GM19023 (cell line): ENCODE results near the gene ABCB6.
"Not testable (repeated sequence)": the region's sequence is repeated elsewhere in the genome, so short reads cannot be mapped to it uniquely, and the experiment has no call there.

Experiments
- ATAC-seq: cut with Tn5 transposase; IDR thresholded peaks from one replicate; pipeline ENCODE4 v1.9.1; 2021; ENCODE audit warnings: mild to moderate bottlenecking, moderate library complexity; ENCODE audit not compliant: unreplicated experiment

ABCB6 gene

DNA sequence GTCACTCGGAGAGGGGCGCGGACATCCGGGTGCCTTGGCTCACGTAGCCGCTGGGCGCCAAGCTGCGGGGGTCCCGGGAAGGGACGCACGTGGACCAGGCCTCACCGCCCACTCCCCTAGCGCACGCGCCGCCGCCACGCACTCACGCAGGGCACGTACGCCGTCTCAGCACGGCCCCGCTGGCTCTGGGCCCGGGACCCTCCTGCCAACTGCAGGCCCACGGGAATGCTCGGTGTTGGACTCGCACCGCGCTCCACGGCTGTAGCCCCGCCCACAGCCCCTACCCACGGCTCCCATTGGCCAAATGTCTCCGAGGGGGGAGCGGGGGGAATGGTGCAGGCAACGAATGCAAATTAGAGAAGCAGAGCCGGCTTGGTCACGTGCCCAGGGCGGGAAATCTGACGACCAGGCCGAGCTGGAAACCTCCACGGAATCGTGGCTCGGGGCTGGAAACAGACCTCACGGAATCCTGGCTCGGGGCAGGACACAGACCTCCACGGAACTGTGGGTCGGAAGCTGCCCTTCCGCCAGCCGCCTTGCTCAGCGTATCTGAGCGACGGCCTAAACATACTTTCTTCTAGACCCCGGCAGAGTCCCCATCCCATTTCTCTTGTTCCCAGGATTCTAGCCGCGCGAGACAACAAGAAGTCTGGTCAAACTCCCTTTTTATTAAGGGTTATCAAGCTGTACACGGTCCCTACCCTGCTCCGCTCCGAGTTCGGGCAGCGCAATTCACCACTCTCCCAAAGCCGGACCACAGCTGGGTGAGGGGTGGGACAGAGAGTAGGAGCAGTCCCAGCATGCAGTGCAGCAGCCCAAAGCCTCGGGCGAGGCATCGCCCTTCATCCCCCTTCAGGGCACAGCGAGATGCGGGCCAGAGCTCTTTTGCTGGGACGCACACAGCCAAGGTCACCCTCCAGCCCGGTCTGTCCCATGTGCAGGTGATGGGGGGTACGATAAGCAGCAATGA is at the start of gene ABCB6:
TSS of gene ABCB6 (minus strand) at position 227 of the 970 bp plus-strand sequence. CDS start 285 bp downstream, outside the sequence.
- ATAC-seq, result peak; percentile 78

DNA sequence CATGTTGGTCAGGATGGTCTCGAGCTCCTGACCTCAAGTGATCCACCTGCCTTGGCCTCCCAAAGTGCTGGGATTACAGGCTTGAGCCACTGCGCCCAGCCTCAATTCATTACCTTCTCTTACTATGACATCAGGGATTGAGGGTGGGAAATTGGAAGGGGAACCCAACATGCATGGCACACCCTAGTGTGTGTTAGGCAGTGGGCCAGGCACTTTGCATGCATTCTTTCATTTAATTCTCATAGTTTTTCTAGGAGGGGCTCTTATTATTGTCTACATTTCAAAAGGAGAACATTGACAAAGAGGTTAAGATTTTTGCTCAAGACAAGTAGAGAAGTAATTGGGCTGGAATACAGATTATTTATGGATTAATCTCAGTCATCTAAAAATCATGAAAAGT is 49.5 kb upstream of the ABCB6 start:
- no peak for ATAC-seq

DNA sequence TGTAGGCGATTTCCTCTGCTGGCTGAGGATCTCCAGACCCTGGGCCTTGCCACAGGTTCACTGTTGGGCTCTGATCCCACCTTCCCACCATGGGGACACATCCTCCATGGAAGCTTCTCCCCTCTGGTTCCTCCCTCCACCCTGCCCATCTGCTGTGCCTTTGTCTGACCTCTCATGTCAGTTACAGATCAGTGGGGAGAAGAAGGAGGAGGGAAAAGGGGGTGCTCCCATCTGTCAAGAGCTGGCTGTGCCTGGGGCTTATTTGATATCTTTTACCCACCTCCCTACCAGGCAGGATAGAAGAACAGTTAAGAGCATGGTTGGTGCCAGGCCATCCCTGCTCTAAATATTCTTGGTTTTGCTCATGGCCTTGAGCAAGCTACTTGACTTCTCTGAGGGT is 48.1 kb upstream of the ABCB6 start:
- no peak for ATAC-seq

DNA sequence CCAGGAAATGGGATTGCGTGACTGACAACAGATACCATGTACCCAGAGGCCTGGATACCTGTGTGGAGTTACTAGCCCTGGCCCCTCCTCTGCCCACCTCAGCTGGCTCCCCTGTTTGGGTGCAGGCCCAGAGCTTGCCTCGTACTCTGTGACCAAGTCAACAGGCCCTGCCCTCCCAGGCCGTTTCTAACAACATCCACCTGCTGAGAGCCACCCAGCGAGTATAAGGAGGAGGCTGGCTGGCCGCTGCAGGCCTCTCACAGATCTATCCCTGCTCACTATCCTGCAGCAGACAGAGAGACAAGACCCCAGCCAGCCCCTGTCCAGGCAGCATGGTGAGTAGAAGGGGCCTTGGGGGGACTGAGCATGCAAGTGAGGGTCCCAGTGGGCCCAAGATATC is 47.5 kb upstream of the ABCB6 start:
- no peak for ATAC-seq

DNA sequence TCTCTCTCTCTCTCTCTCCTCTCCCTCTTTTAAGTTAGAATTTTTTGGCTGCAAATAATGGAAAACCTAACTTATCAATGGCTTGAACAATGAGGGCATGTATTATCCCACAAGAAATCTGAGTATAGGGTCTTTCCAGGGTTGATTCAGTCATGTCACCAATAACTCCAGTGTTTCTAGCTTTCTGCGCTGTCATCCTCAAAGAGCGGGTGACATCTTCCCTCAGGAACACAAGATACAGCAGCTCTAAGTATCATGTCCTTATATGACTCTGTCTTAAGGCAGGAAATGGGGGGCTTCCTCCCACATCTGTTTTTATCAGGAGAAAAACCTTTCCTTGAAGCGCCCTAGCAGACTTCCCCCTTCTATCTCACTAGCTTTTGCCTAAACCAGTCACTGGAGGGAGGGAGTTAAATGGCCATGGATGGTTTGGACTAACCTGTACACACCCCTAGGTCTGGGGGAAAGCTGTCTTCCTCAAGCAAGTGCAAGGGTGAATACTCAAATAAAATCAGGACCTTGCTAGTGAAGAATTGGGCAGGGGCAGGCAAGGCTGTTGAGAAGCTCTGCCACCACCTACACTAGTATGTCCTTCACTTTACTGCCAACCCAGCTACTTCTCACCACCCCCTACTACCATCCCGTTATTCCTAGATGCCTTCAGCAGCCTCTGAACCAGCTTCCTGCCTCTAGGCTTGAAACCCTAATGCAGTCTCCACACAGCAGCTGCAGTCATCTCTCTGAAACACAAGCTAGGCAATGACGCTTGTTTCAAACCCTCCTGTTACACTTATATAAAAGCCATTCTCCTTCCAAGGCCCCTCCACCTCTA is 42.5 kb upstream of the ABCB6 start:
- ATAC-seq, result no peak

DNA sequence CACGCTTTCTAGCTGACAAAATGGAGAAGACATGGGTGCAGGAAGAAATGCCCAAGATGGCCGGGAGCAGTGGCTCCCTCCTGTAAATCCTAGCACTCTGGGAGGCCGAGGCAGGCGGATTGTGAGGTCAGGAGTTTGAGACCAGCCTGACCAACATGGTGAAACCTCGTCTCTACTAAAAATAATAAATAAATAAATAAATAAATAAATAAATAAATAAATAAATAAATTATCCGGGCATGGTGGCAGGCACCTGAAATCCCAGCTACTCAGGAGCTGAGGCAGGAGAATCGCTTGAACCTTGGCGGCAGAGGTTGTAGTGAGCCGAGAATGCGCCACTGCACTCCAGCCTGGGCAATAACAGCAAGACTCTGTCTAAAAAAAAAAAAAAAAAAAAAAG is 40.2 kb upstream of the ABCB6 start:
- not testable (repeated sequence) for ATAC-seq

DNA sequence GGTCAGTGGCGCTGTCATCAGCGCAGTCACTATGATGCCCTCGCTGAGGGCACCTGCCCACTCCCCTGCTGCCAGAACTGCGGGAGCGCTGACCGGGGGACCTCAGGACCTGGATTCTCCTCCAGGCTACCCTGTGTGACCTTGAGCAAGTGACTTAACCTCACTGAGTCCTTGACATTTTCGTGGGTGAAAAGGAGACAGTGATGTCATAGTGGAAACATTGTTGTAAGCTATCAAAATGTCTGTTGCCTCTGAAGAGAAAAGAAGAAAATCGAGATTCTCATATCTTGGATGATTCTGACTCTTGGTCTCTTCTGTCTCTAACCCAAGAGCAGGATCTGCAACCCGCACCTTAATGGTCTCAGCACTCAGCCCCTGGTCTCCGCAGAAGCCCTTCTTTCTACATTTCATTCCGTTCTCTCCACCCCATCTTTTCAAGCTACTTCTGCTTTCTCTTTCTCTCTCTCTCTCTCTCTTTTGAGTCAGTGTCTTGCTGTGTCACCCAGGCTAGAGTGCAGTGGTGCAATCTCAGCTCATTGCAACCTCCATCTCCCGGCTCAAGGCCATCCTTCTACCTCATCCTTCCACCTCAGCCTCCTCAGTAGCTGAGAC is 35.9 kb upstream of the ABCB6 start:
- peak; percentile 15 for ATAC-seq

DNA sequence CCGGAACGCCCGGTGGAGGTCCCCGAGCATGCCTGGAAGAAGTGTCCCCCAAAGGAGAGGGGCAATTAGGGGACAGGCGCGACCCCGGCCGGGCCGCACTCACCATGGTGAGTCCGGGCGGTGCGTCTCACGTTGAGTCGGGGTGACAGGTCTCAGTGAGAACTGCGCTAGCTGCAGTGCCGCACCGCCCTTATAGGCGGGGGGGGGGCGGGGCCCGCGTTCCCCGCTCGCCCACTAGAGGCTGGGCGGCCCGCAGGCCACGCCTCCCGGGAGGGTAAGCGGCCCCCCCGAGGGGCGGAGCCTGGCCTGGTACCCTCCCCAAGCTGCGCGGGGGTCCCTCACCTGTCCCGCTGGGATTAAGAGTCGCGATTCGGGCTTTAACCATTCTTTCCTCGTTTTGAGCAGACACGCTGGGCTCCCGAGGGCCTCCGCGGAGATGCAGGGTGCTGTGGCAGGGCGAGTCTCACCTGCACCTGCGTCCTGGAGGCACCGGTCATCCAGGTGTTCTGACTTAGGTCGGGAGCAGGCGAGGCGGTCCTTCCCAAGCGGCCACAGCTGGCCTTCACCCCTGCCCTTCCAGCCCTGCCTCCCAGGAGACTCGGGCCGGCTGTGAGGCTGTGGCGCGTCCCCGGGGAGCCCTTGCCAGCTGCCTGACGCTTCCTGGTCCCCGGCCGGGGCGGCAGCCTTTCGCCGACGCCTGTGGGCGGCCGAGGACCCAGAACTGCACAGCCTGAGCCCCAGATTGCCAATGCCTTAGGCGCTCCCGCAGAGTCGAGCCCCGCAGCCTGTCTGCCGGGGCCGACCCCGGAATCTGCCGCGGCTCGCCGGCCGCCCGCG is 35.2 kb upstream of the ABCB6 start, which contains the start of gene TUBA4A:
TSS of gene TUBA4A (minus strand) at position 166 of the 837 bp plus-strand sequence. CDS start at position 106, 60 bp downstream.
- peak; percentile 51 for ATAC-seq

DNA sequence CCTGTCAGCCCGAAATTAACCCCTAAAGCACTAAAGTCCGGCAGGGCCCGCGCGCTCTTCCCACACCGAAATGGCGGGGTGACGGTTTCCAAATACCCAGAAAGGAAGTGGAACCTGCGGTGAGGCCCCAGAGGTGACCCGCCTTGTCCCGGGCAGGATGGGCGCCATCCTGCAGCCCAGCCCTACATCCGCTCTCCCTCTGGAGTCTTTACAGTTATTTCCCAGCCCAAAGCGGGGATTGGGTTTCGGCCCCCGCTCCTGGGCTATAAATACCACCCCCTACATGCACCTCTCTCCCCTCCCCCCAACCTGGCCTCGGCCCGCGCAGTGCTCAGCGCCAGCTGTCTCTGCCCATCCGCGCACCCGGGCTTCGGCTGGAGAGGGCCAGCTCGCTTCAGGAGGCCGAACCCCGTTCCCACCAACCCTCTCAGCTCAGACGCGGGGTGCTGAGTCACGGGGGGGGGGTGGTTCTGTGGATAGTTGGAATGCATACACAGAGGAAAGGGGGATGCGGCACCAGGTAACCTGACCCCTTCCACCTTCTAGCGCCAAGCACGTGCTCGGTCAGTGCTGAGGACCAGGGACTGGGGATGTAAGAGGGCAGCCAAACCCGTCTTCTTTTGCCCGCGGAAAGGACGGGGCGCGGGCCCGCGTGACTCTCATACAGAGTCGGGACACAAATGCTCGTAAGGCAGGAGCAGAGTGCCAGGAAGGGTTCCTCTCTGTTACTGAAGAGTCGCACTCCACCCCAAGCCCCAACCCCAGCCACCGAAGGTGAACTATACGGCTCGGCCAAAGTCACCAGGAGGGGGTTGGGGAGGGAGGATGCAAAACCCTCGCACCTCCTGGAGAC is 34.4 kb upstream of the ABCB6 start, which contains the start of gene TUBA4B:
TSS of gene TUBA4B (plus strand) at position 344 of the 853 bp plus-strand sequence. CDS start at position 509, 165 bp downstream.
- peak; percentile 14 for ATAC-seq

DNA sequence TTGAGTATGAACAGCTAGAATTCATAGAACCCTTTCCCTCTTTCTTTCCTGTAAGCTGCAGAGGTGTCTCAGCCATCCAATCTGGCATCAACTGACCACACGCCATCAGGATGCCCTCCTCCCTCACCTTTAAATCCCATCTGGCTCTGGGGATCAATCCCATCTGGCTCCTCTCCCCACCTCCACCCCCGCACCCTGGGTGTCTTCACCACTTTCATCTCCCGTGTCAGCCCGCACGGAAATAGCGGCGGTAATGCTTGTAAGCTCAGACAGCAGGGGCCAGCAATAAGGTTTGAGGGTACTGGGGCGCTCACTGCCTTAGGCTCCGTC is 33.8 kb upstream of the ABCB6 start:
- ATAC-seq, result no peak

DNA sequence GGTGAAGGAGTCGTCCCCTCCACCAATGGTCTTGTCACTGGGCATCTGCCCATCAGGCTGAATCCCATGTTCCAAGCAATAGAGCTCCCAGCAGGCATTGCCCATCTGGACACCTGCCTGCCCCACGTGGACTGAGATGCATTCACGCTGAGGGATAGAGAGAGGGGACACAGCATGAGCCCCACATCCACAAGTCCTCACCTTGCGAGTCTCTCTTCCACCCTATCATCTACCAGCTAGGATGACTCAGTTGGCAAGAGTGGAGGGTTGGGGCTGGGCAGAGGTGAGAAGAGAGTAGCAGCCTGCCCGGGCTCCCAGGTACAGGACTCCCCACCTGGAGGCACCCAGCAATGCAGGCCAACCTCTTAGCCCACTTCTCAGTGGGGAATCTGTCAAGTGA is 33.3 kb upstream of the ABCB6 start:
- ATAC-seq, result no peak

DNA sequence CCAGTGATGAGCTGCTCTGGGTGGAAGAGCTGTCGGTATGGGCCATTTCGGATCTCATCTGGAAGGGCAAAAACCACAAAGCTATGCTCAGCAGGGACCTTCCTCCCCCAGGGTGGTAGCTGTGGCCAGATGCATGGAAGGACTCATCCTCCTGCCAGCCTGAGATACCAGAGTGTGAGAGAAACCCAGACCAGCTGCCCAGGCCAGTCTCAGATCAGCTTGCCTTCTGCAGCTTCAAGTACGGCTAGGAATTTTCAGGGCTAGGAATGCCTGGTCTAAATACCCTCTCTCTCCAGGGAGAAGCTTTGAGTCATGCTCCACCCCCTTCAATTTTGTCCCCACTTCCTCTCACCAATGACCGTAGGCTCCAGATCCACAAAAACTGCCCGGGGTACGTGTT is 32.9 kb upstream of the ABCB6 start:
- ATAC-seq, result no peak

DNA sequence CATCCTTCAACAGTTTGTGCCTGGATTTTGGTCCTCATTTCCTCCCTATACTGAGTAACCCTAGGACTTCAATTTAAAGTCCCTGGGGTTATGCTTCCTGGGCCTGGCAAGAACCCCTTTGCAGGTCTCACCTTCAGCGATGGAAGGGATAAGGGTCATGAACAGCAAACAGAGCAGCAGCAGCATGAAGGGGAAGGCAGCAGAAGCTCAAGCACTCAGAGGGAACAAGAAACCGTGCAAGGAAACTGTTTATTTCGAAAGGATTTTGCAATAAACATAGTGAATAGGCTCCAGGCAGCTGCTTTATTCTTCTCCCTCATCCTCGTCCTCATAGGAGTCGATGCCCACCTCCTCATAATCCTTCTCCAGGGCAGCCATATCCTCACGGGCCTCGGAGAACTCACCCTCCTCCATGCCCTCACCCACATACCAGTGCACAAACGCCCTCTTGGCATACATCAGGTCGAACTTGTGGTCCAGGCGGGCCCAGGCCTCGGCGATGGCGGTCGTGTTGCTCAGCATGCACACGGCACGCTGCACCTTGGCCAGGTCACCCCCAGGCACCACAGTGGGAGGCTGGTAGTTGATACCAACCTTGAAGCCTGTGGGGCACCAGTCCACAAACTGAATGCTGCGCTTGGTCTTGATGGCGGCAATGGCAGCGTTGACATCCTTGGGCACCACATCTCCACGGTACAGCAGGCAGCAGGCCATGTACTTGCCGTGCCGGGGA is 31.5 kb upstream of the ABCB6 start:
- no peak for ATAC-seq

DNA sequence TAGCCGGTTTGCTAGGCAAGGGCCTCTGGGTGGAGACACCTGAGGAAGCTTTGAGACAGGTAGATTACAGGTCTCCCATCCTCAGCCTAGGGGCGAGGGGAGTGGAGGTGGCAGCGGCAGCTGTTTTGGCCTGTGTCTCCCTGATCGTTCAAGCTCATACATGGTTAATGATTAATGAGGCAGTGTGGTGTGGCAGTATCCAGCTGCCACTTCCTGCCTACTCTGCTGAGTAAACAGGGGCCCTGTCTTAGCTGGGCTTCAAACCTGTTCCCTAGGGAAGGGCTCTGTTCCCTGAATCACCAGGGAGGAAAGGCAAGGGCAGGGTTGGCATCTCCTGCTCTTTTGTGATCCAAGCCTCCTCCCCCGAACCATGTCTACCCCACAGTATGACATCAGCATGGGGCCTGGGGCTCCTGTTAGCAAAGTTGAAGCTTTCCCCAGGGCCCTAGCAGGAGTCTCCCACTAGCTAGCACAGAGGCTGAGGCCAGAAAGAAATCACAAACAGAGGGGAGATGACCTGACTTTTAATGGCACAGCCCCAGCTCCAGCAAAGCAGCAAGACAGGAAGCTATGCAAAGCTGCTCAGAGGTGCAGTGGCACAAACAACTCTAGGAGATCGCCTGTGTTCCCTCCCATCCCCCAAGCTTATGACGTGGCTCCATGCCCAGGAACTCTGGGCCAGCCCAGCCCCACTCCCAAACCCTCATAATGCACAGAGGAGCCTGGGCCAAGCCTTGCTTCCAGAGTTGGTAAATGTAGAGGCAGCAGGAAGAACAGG is 30.6 kb upstream of the ABCB6 start:
- peak; percentile 34 for ATAC-seq

DNA sequence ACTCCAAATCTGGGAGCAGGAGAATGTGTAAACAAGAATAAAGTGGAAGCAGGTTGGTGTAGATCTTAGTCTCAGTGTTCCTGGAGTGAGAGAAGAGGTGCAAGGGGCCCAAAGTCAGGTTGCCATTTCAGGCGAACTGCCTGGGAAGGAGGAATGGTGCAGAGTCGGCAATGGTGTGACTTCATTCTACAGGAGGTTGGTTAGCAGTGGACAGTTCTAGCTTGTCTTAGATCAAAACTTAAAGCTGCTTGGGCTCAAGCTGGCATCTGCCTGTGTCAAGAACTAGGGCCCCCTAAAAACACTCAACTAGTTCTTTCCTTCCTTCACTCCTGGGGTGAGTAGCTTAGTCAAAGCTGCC is 30.1 kb upstream of the ABCB6 start:
- no peak for ATAC-seq

DNA sequence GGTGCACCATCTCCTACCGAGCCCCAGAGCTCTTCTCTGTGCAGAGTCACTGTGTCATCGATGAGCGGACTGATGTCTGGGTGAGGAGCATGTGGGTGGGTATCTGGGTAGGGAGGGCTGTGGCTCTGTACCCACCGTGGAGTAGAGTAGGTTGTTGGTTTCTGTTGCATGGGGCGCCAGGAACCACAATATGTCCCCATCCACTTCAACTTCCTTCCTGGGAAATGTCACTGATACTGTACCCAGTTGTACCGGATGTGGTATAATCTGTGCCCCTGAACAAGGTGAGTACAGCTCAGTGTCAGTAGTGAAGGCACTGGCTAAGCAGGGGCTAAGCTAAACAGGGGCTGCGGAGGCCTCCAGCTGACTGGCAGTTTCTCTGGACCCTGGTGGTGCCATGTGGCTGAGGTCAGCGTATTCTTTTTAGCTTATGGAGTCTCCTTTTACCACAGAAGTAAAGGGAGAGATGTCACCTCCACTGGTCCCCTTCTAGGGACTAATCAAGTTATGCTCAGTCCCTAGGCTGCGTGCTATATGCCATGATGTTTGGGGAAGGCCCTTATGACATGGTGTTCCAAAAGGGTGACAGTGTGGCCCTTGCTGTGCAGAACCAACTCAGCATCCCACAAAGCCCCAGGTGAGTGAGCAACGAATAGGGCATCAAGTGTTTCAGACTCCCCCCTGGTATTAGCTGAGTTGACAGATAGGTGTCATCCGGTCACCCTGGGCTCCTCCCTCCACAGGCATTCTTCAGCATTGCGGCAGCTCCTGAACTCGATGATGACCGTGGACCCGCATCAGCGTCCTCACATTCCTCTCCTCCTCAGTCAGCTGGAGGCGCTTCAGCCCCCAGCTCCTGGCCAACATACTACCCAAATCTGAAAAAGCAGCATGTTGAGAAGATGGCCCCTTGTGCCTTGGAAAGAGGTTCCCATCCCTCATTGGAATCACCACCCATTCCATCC is 29.2 kb upstream of the ABCB6 start:
- no peak for ATAC-seq

DNA sequence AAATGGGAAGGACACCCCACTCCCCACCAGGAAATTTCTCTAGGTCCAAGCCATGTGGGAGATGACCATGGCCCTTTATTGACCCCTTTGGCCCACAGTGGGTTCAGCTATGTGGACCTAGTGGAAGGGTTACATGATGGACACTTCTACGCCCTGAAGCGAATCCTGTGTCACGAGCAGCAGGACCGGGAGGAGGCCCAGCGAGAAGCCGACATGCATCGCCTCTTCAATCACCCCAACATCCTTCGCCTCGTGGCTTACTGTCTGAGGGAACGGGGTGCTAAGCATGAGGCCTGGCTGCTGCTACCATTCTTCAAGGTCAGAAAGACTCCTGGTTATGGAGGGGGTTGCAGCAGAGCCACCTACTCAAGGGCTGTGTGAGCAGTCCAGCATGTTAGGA is 27.8 kb upstream of the ABCB6 start:
- ATAC-seq, result no peak
